CD4-positive, alpha-beta T cell treated with Interleukin-6 at 100 ng/mL for 8 hours (primary cell): Measurements from ENCODE around the gene TSPAN15.
"Not testable (repeated sequence)": the region's sequence is repeated elsewhere in the genome, so short reads cannot be mapped to it uniquely, and the experiment has no call there.

Experiments used
- DNase-seq: peaks from one replicate; pipeline ENCODE4 v3.0.0-alpha.2; 2020; ENCODE audit warnings: mixed read lengths, low spot score

TSPAN15 gene

GRCh38 chr10:69503001-69503895 lies 52.0 kb downstream of the TSPAN15 start:
- no peak for DNase-seq

DNA sequence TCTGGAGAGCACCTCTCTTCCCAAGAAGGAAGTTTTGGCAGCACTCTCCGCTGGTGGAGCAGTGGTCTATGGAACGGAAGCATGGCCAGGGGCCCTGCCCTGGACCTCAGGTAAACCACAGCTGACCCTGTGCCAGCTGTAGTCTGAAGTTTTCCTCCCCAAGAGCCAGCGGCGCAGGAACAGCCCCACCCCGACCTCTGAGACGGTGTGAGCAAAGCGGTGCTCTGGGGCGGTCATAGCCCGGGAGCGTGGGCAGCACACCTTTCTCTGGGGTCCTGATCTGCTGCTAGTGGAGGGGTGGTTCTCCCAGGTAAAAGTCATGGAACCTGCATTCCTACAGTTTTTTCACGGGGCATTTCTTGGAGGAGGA lies 52.6 kb downstream of the TSPAN15 start:
- no peak for DNase-seq

GRCh38 chr10:69504576-69505250 lies 53.4 kb downstream of the TSPAN15 start:
- no peak for DNase-seq

- no peak for DNase-seq
These were observed 54.5 kb downstream of the TSPAN15 start for GRCh38 chr10:69505636-69506318.

- no peak for DNase-seq
These were observed 55.2 kb downstream of the TSPAN15 start for GRCh38 chr10:69506487-69506833.

DNA sequence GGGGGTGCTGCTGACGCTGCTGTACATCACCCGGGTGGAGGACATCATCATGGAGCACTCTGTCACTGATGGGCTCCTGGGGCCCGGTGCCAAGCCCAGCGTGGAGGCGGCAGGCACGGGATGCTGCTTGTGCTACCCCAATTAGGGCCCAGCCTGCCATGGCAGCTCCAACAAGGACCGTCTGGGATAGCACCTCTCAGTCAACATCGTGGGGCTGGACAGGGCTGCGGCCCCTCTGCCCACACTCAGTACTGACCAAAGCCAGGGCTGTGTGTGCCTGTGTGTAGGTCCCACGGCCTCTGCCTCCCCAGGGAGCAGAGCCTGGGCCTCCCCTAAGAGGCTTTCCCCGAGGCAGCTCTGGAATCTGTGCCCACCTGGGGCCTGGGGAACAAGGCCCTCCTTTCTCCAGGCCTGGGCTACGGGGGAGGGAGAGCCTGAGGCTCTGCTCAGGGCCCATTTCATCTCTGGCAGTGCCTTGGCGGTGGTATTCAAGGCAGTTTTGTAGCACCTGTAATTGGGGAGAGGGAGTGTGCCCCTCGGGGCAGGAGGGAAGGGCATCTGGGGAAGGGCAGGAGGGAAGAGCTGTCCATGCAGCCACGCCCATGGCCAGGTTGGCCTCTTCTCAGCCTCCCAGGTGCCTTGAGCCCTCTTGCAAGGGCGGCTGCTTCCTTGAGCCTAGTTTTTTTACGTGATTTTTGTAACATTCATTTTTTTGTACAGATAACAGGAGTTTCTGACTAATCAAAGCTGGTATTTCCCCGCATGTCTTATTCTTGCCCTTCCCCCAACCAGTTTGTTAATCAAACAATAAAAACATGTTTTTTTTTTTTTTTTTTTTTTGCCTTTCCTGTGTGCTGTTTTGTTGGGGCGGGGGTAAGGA lies 55.8 kb downstream of the TSPAN15 start:
- DNase-seq = no peak

- DNase-seq = no peak
These were observed 57.6 kb downstream of the TSPAN15 start for GRCh38 chr10:69508738-69509340.

- DNase-seq = no peak
These were observed 61.6 kb downstream of the TSPAN15 start for GRCh38 chr10:69512901-69513300.

DNA sequence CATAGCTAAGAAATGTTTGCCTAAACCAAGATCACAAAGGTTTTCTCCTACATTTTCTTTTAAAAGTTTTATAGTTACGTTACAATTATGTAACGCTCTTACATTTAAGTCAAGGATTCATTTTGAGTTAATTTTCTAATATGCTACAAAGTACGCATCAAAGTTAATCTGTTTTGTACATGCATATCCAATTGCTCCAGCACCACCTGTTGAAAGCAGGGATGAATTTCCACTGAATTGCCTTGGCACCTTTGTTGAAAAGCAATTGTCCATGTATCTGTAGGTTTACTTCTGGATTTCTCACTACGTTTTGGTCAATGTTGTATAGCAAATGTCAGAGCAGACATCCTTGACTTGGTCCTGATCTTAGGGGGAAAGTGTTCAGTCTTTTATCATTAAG lies 62.4 kb downstream of the TSPAN15 start:
- DNase-seq = no peak

- peak; percentile 80 for DNase-seq
These were observed 64.5 kb downstream of the TSPAN15 start for GRCh38 chr10:69515699-69516259.

GRCh38 chr10:69516316-69516715 lies 65.1 kb downstream of the TSPAN15 start:
- DNase-seq = peak; percentile 14

GRCh38 chr10:69516796-69517195 lies 65.5 kb downstream of the TSPAN15 start:
- DNase-seq = no peak

- DNase-seq = no peak
These were observed 66.1 kb downstream of the TSPAN15 start for GRCh38 chr10:69517271-69517848.

GRCh38 chr10:69527961-69528360 lies 76.7 kb downstream of the TSPAN15 start:
- DNase-seq = no peak

DNA sequence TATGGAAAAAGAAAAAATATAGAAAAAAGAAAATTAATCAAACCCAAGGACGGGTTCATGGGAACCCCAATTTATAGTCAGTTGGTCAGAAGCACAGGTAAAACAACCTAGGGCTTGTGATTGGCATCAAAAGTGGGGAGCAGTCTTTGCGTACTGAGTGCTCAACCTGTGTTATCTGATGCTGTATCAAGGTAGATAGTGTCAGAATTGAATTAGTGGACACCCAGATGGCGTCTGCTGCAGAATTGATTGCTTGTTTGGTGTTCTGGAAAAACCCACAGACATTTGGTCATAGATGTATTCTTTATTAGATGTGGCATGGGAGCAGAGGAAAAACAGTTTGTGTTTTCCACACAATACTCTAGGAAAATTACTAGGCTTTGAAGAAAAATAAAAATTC lies 82.4 kb downstream of the TSPAN15 start:
- no peak for DNase-seq

- DNase-seq = not testable (repeated sequence)
These were observed 85.3 kb downstream of the TSPAN15 start for GRCh38 chr10:69536521-69536920.

DNA sequence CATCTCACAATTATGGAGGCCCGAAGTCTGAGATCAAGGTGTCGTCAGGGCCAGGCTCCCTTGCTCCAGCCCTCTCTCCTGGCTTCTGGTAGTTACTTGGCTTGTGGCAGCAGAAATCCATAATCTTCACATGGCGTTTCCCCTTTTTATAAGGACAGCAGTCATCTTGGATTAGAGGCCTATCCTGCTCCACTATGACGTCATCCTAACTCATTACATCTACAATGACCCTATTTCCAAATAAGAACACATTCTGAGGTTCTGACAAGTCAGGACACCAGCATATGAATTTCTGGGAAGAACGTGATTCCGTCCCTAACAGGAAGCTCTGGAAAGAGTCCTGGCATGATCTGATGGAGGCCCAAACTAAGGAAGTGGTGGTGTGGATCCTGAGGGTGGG lies 86.2 kb downstream of the TSPAN15 start:
- DNase-seq = no peak

DNA sequence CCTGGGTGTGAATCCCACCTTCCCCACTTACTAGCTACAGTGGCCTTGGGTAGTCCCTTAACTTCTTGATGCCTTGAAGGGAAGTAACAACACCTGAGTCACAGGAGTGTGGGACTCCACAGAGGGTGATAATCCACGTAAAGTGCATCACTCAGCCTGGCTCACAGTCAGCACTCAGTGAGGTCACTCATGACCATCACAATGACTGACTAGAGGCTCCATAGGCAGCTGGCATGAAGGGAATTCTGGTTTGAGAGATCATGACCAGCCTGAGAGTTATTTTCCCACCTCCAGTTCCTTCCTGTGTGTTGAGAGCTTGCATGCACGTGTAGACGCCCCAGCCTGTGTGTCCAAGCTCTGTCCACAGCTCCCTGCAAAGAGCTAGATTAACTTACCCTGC lies 87.2 kb downstream of the TSPAN15 start:
- DNase-seq = no peak

- DNase-seq = no peak
These were observed 90.2 kb downstream of the TSPAN15 start for GRCh38 chr10:69541463-69541862.

DNA sequence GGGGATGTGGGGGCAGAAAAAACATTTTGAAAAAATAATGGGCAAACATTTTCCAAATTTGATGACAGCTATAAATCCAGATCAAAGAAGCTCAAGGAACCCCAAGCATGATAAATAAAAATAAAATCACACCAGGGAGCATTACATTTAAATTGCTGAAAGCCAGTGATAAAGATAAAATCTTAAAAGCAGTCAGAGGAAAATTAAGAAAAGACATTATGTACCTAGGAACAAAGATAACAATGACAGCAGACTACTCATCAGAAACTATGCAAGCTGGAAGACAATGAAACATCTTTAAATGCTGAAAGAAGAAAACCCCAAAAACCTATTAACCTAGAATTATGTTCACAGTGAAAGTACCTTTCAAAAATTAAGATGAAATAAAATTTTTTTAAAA lies 98.7 kb downstream of the TSPAN15 start:
- no peak for DNase-seq

DNA sequence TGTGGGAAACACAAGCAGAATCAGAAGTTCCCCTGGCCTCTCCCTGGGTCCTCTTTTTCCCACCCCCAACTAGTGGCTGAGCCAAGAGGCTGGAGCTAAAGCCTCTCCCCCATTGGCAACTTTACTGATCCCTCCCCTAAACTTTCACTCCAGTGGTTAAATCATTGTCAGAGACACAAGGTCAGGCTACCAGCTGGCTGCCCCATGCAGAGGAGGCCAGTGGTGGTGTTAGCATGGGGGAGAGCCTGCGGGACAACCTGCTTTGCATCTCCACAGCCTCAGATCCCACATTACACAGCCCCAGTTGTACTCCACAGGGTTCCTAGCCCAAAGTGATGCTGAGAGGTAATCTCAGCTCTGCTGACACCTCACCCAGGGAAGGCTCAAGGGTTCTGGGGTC lies 101.0 kb downstream of the TSPAN15 start:
- DNase-seq = no peak
